ENCODE data around the gene NPR1.

DNA sequence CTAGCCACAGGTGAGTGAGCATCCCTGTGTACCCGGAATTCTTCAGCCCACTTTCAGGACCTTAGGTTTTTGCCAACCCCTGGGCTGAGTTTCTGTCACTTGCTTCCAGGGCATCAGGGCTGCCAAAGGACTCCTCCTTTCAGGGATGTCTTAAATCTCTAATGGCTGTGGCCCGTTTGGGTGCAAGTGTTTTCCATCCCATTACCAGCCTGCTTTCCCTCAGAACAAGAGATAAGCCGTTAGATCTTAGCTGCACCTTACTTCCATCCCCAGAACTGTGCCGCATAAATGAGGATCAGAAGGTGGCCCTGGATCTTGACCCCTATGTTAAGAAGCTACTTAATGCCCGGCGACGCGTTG is 19.3 kb upstream of the NPR1 start:
- TF ChIP-seq, protein P1, sequence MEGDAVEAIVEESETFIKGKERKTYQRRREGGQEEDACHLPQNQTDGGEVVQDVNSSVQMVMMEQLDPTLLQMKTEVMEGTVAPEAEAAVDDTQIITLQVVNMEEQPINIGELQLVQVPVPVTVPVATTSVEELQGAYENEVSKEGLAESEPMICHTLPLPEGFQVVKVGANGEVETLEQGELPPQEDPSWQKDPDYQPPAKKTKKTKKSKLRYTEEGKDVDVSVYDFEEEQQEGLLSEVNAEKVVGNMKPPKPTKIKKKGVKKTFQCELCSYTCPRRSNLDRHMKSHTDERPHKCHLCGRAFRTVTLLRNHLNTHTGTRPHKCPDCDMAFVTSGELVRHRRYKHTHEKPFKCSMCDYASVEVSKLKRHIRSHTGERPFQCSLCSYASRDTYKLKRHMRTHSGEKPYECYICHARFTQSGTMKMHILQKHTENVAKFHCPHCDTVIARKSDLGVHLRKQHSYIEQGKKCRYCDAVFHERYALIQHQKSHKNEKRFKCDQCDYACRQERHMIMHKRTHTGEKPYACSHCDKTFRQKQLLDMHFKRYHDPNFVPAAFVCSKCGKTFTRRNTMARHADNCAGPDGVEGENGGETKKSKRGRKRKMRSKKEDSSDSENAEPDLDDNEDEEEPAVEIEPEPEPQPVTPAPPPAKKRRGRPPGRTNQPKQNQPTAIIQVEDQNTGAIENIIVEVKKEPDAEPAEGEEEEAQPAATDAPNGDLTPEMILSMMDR (IDR thresholded peaks at IDR 0.05; ENCODE audit: extremely low read depth in 1 of 2, insufficient read depth in 1 of 2, low read depth in 1 of 2, low read length in 2 of 2): no peak
- no peak for TF ChIP-seq POLR2AphosphoS5 (IDR thresholded peaks at IDR 0.05; ENCODE audit: insufficient read depth, low read depth, low read length)
- TF ChIP-seq POLR2A (IDR thresholded peaks at IDR 0.05; ENCODE audit: low read depth, low read length): no peak
- no peak for TF ChIP-seq EZH2 (IDR thresholded peaks at IDR 0.05; ENCODE audit: borderline replicate concordance, low read depth, low read length, severe bottlenecking)
